Loucy (cell line): ENCODE results near the gene CXCR5.

ENCODE experiments used
- H2AFZ ChIP-seq: fragments of 200-600 bp; sonication (generic); 2 replicates; pipeline ENCODE4 v1.6.0; 2016; ENCODE audit warnings: antibody characterized with exemption, mild to moderate bottlenecking, low read length, moderate library complexity
- H3F3A ChIP-seq: fragments of 200-600 bp; 2 replicates; pipeline ENCODE4 v1.6.0; 2016; ENCODE audit warnings: antibody characterized with exemption, low read depth, mild to moderate bottlenecking
- H3K27me3 ChIP-seq: fragments of 200-600 bp; sonication (generic); 2 replicates; pipeline ENCODE4 v1.6.1; 2014; ENCODE audit warnings: low read length, mild to moderate bottlenecking; ENCODE audit not compliant: insufficient read depth, poor library complexity, severe bottlenecking
- H3K36me3 ChIP-seq: fragments of 200-600 bp; sonication (generic); 2 replicates; pipeline ENCODE4 v1.6.1; 2016; ENCODE audit warnings: low read length; ENCODE audit not compliant: insufficient read depth
- H3K4me1 ChIP-seq: fragments of 200-600 bp; sonication (generic); 2 replicates; pipeline ENCODE4 v1.5.1; 2014; ENCODE audit warnings: low read length, mild to moderate bottlenecking; ENCODE audit not compliant: insufficient read depth, poor library complexity, severe bottlenecking
- H3K4me2 ChIP-seq: fragments of 200-600 bp; sonication (generic); 2 replicates; pipeline ENCODE4 v1.6.0; 2014; ENCODE audit warnings: antibody characterized with exemption, low read length, low read depth, mild to moderate bottlenecking; ENCODE audit not compliant: poor library complexity, severe bottlenecking
- H3K4me3 ChIP-seq: fragments of 200-600 bp; sonication (generic); 2 replicates; pipeline ENCODE4 v1.5.1; 2014; ENCODE audit warnings: low read length, mild to moderate bottlenecking, mixed read lengths; ENCODE audit not compliant: poor library complexity, severe bottlenecking
- H3K79me2 ChIP-seq: fragments of 200-600 bp; sonication (generic); 2 replicates; pipeline ENCODE4 v1.6.1; 2014; ENCODE audit warnings: low read length; ENCODE audit not compliant: insufficient read depth
- H3K9ac ChIP-seq: fragments of 200-600 bp; sonication (generic); 2 replicates; pipeline ENCODE4 v1.6.0; 2014; ENCODE audit warnings: mild to moderate bottlenecking, low read depth, low read length, moderate library complexity; ENCODE audit not compliant: poor library complexity, severe bottlenecking
- H3K9me2 ChIP-seq: fragments of 200-600 bp; sonication (generic); replicated peaks from 2 replicates; pipeline ENCODE4 v1.6.1; 2016; ENCODE audit warnings: low read depth, low read length, mixed read lengths
- H3K9me3 ChIP-seq: fragments of 200-600 bp; sonication (generic); 2 replicates; pipeline ENCODE4 v1.6.1; 2014; ENCODE audit warnings: mild to moderate bottlenecking, antibody characterized with exemption, low read length, low read depth; ENCODE audit not compliant: insufficient read depth
- H4K20me1 ChIP-seq: fragments of 200-600 bp; sonication (generic); 2 replicates; pipeline ENCODE4 v1.6.0; 2014; ENCODE audit warnings: antibody characterized with exemption, low read length, mild to moderate bottlenecking; ENCODE audit not compliant: insufficient read depth, poor library complexity, severe bottlenecking
- EZH2phosphoT487 ChIP-seq: fragments of 200-600 bp; IDR thresholded peaks from 2 replicates; pipeline ENCODE4 v1.6.1; 2018; ENCODE audit warnings: antibody characterized with exemption, mild to moderate bottlenecking, moderate library complexity, borderline replicate concordance
- TF ChIP-seq, protein P1 (sequence below): fragments of 200-600 bp; sonication (generic); conservative IDR thresholded peaks from 2 replicates; pipeline ENCODE4 v1.5.1; 2014; ENCODE audit warnings: mild to moderate bottlenecking, antibody characterized with exemption, low read length

CXCR5 gene

DNA sequence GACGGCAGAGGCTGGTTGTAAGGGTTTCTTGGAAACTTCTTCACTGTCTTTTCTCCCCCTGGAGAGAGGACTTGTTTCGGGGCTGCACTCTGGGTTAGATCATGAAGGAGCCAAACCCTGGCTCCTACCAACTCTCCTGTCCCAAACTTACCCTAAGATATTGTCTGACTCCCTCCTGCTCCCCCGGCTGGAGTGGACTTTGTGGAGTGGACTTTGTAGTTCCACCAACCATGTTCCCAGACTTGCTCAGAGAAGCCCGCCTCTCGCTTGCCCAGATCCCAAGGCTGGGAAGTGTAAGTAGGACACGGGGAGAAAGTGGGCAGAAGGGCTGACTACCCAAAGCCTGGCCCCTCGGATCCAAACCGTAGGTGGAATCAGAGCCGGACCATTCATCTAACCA is 1.2 kb downstream of the CXCR5 start:
- no peaks in the 10 kb centered on the region for H3K36me3 ChIP-seq

DNA sequence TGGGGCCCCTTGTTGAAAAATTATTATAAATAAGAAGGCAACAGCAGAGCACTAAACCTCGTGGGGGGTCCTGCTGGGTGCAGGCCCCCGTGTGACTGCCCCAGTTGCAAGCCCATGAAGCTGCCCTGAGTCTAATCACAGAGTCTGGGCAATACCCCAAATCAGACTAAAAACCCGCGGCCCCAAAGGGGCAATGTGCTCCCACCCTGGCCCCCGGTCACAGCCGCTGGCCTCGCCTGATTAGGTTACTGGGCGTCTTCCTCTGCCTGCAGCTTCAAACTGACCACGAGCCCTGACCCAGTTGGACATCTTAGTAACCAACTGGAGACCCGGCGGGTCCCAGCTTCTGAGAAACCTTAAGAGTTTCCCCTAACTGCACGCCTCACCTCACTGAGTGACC is 1.6 kb downstream of the CXCR5 start:
- H3K4me3 ChIP-seq: no peak overlapping the region
- H3K9me3 ChIP-seq: no peaks in the 10 kb centered on the region
- no peaks in the 10 kb centered on the region for H3F3A ChIP-seq
- no peaks in the 10 kb centered on the region for H4K20me1 ChIP-seq
- TF ChIP-seq, protein P1, sequence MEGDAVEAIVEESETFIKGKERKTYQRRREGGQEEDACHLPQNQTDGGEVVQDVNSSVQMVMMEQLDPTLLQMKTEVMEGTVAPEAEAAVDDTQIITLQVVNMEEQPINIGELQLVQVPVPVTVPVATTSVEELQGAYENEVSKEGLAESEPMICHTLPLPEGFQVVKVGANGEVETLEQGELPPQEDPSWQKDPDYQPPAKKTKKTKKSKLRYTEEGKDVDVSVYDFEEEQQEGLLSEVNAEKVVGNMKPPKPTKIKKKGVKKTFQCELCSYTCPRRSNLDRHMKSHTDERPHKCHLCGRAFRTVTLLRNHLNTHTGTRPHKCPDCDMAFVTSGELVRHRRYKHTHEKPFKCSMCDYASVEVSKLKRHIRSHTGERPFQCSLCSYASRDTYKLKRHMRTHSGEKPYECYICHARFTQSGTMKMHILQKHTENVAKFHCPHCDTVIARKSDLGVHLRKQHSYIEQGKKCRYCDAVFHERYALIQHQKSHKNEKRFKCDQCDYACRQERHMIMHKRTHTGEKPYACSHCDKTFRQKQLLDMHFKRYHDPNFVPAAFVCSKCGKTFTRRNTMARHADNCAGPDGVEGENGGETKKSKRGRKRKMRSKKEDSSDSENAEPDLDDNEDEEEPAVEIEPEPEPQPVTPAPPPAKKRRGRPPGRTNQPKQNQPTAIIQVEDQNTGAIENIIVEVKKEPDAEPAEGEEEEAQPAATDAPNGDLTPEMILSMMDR: no peak
- no peak for TF ChIP-seq EZH2phosphoT487
- no peaks in the 10 kb centered on the region for H3K4me1 ChIP-seq
- H3K79me2 ChIP-seq: no peaks in the 10 kb centered on the region
- no peak overlapping the region for H3K9ac ChIP-seq
- H3K4me2 ChIP-seq: no peak overlapping the region
- no peaks in the 10 kb centered on the region for H3K9me2 ChIP-seq
- H3K27me3 ChIP-seq: no peaks in the 10 kb centered on the region
- H3K36me3 ChIP-seq: no peaks in the 10 kb centered on the region
- no peak overlapping the region for H2AFZ ChIP-seq

More for the DNA sequence above, 1.2 kb downstream of the CXCR5 start:
- H3K4me3 ChIP-seq: no peak overlapping the region
- no peaks in the 10 kb centered on the region for H4K20me1 ChIP-seq
- H3K79me2 ChIP-seq: no peaks in the 10 kb centered on the region
- no peaks in the 10 kb centered on the region for H3K9me3 ChIP-seq
- TF ChIP-seq EZH2phosphoT487: no peak
- TF ChIP-seq, protein P1: no peak
- H3K9me2 ChIP-seq: no peaks in the 10 kb centered on the region
- H2AFZ ChIP-seq: no peak overlapping the region
- no peak overlapping the region for H3K9ac ChIP-seq
- H3F3A ChIP-seq: no peaks in the 10 kb centered on the region
- H3K27me3 ChIP-seq: no peaks in the 10 kb centered on the region
- no peaks in the 10 kb centered on the region for H3K4me1 ChIP-seq
- no peak overlapping the region for H3K4me2 ChIP-seq

DNA sequence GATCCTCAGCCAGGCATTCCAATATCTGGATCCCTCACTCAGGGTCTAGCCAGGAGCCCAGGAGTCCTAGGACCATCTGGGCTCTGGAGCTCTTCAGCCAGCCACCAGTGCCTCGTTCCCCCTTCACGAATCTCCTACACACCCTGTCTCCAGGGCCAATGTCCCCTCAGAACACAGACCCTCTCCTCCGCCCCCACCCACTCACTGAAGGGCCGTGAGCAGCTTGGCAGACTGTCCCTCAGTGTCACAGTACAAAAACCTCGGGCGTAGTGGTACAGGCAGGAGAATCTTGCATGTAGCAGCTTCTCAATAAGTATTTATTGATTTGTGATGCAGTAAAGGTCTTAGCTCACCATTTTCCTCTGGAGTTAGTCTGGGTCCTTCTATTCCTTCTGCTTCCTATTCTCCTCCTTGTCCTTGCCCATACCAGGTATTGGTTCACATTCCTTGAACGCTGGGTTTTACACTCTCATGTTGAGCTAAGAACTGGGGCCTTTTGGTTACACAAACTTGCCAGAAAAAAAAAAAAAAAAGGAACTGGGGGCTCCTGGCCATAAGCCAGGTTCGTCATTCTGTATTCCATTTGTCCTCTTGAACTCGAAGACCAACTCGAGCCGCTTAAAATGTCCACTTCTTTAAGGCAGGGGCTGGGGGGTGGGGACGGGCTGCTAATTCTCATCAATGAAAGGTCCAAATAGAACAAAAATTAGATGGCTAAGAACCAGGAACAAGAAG is 2.3 kb downstream of the CXCR5 start:
- no peak overlapping the region for H3K4me2 ChIP-seq

More for the DNA sequence above, 2.3 kb downstream of the CXCR5 start:
- Histone ChIP-seq H3K9me3 (no peaks in the 10 kb centered on the region), H3K9ac (no peak overlapping the region), H3K9me2 (no peaks in the 10 kb centered on the region), H3K36me3 (no peaks in the 10 kb centered on the region), H4K20me1 (no peaks in the 10 kb centered on the region), H3K4me1 (no peaks in the 10 kb centered on the region), H3K27me3 (no peaks in the 10 kb centered on the region), H3F3A (no peaks in the 10 kb centered on the region), H3K4me3 (no peak overlapping the region), H2AFZ (no peak overlapping the region), H3K79me2 (no peaks in the 10 kb centered on the region)
- TF ChIP-seq EZH2phosphoT487: no peak
- TF ChIP-seq, protein P1: no peak
